ENCODE measurements around the gene SMURF1.

Gene SMURF1

GRCh38 chr7:98988641-98989040, 155.3 kb downstream of the SMURF1 start:
- no peak for DNase-seq (ENCODE audit: low spot score)

GRCh38 chr7:98985945-98986344, 158.0 kb downstream of the SMURF1 start:
- DNase-seq (ENCODE audit: low spot score) = no peak

- no peak for DNase-seq (ENCODE audit: low spot score)
Observed at GRCh38 chr7:98985406-98985805, 158.5 kb downstream of the SMURF1 start.

GRCh38 chr7:98984126-98984525, 159.8 kb downstream of the SMURF1 start:
- DNase-seq (ENCODE audit: low spot score) = no peak

- no peak for DNase-seq (ENCODE audit: low spot score)
Observed at GRCh38 chr7:98982686-98983085, 161.2 kb downstream of the SMURF1 start.

GRCh38 chr7:98981701-98982100, 162.2 kb downstream of the SMURF1 start:
- DNase-seq (ENCODE audit: low spot score) = no peak

GRCh38 chr7:98978672-98979071, 165.2 kb downstream of the SMURF1 start:
- DNase-seq (ENCODE audit: low spot score) = no peak
